SIG-M5 (cell line): ENCODE measurements around the gene MYB.
A peak's percentile ranks its signal among the peaks of the same experiment; 100 is the strongest.

Source experiments
- DNase-seq: peaks from one replicate; lab custom pipeline; 2025; lab: John Stamatoyannopoulos, UW

Gene MYB

DNA sequence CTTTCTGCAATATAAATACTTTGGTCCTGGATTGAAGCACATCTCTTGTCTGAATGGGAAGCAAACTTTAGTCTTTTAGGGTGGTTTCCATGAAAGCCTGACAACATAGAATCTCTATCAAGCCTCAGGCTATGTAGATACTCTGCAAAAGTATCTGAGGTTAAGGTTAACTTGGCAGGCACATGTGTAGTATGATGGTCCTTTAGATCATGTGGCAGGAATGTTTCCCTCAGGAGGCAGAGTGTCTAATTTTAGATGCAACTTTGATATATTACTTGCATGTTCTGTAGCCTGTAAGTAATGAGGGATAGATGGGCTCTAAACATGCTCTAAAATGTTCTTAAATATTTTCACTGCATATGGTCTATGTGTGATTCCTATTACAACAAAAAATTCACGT is 8.2 kb downstream of the MYB start:
- no peak for DNase-seq

DNA sequence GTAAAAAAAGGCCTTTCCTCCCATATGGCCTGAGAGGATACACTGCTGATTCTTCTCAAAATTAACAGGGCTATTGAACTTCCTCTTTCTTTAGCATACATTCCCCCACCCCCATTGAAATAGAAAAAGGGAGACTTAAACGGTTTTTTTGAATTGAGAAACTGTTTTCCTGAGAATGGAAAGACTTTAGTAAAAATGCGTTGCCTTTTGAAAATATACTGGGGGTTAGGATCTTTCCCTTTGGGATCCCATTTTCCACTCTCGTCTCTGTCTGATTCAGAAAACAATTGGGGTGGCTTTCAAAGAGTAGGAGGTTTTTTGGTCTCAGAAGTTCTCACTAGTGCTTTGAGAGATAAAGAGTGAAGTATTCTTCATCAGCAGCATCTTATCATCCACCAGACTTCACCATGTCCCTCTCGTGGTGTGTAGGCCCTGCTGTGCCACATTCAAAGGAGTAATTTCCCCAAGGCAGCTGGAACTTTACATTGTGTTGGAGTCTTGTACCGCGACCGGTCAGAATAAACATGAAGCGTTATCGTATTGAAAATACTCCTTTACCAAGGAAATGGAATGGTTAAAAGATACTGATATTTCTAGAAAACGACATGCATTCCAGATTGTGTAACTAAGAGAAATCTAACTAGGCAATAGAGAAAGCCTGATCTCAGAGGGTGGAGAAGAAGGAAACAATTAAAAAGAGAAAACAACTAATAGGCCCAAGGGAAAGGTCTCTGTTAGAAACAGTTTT is 10.6 kb downstream of the MYB start:
- DNase-seq, result peak; percentile 59

DNA sequence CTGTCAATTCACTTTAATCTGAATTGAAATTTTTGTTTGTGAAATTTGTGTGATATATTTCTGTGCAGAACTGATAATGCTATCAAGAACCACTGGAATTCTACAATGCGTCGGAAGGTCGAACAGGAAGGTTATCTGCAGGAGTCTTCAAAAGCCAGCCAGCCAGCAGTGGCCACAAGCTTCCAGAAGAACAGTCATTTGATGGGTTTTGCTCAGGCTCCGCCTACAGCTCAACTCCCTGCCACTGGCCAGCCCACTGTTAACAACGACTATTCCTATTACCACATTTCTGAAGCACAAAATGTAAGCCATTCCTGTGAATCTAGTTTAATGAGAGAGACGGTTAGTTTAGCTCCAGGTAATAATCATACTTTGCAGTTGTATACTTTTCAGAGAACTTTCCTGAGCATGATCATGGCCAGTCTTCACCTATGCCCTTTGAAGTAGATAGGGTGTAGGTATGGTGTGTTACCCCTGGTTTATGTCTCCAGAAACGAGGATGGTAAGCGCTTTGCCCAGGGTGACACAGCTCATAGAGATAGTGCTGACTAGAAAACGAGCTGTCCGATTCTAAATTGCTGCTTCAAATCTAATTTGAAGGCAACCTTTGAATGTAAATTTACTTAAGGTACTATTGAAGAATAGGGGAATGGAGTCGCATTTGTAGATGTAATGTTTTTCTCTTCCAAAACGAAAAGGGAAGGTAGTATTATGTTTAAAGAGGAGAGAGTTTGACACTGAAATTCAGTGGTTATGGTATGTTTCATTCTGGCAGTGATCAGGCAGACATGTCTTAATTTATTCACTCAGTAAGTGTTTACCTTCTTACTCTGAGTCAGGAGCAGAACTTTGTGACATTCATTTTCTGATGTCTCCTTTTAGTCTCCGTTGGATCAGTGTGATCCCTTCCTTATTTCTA is 11.4 kb downstream of the MYB start:
- DNase-seq, result no peak

DNA sequence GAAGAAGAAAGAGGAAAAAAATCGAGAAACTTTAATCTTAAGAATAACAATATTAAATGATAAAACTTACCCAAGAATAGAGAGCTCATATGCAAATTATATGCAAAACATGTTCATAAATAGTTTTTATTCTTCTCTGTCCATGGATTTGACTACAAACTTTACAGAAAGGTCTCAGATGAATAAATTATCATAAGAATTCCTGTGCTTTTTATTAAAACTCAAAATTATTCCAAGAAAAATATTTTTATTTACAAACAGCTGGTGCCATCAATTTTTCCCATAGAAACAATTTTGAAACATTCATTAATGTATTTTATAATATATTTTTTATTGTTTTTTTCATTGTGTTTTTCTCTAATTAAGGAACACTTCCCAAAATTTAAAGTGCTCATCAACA is 12.1 kb downstream of the MYB start:
- no peak for DNase-seq

DNA sequence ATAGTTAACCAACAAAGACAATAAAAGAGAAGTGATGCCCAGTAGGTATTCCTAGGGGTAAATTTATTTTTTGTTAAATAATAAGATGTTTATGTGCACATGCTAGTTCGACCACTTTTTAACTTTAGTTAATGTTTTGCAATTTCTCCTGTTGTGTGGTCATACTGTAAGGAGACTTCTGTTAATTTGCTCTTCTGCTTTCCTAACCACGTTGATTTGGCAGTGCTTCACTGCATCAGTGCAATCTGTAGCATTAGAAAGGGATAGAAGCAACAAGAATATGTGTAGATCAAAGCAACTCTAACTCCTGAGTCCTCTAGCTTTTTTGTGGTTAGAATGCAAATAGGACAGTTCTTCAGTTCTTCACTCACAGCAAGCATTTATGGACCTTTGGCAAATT is 13.9 kb downstream of the MYB start:
- DNase-seq, result peak; percentile 87

DNA sequence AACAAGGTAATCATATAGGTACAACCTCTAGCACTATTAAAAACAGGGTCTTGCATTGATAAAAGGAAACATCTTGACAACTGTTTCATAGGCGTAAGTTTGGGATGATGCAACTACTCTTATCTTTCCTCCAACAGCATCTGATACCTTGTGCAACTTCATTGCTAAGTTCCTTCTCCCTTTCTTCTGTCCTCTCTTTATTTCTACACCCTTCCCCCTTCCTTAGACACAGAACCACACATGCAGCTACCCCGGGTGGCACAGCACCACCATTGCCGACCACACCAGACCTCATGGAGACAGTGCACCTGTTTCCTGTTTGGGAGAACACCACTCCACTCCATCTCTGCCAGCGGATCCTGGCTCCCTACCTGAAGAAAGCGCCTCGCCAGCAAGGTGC is 14.4 kb downstream of the MYB start:
- peak; percentile 76 for DNase-seq

DNA sequence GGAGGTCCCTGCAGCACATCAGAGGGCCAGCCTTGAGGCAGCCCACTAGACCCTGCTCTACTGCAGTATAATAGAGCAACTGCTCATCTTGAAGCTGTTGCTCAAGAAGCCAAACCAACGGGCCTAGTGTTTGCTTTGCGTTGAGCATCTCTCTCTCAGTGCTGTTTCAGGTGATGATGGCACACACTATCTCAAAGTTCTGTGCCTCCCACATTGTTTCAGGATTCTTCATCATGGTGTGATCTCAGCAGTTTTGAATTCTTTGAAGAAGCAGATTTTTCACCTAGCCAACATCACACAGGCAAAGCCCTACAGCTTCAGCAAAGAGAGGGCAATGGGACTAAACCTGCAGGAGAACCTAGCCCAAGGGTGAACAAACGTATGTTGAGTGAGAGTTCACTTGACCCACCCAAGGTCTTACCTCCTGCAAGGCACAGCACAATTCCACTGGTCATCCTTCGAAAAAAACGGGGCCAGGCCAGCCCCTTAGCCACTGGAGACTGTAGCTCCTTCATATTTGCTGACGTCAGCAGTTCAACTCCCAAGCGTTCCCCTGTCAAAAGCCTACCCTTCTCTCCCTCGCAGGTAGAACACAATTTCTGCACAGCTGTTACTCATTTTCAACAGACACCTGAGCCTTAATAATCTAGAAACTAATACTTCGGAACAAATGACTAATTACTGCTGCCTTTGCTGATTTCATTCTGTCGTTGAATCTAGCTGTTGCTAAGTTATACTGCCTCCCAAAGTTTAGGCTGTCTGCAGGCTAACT is 15.8 kb downstream of the MYB start:
- DNase-seq, result no peak

DNA sequence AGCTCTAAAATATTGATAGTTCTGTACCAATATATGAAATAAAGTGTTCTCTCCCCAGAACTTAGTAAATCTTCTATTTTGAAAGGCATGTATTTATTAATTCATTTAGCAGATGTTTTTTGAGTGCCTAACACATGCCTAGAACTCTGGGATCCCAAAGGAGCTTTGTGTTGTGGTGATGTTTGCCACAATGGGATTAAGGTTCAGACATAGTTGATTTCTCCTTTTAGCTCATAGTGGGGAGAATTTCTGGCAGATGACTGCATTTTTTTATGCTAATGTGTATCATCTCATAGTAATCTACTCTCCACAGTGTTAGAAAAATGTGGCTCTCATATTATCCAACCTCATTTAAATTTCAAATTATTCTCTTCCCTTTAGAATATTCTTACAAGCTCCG is 21.7 kb downstream of the MYB start:
- DNase-seq, result no peak

DNA sequence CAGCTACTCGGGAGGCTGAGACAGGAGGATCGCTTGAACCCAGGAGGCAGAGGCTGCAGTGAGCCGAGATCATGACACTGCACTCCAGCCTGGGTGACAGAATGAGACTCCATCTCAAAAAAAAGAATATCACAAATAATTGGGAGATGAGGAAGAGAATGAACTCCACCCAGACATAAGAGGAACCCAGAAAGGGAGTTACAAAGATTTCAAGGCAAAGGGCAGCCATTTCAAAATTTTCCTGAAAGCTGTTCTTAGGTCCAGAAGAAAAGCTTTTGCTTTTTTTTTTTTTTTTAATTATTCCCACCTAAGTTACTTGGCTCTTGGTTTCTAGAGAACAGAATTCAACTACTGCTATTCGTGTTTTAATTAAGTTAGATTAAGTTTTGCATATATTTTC is 23.8 kb downstream of the MYB start:
- DNase-seq, result no peak

DNA sequence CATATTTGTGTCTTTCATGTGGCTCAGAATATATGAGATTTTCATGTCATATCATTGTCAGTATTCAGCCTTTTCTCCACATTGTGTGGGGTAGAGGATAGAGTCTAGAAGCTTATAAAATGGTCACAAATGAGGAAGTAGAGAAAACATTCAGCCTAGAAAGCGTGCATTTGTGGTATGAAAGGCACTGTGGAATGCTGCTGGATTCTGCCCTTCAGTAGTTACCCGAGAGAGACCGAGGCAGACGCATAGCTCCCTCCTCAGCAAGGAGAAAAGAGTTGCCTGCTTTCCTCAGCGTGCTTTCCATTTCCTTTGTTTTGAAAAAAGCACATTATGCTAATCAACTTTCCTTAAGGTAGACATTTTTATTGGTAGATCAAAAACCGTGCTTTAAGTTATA is 28.7 kb downstream of the MYB start:
- DNase-seq, result peak; percentile 26

DNA sequence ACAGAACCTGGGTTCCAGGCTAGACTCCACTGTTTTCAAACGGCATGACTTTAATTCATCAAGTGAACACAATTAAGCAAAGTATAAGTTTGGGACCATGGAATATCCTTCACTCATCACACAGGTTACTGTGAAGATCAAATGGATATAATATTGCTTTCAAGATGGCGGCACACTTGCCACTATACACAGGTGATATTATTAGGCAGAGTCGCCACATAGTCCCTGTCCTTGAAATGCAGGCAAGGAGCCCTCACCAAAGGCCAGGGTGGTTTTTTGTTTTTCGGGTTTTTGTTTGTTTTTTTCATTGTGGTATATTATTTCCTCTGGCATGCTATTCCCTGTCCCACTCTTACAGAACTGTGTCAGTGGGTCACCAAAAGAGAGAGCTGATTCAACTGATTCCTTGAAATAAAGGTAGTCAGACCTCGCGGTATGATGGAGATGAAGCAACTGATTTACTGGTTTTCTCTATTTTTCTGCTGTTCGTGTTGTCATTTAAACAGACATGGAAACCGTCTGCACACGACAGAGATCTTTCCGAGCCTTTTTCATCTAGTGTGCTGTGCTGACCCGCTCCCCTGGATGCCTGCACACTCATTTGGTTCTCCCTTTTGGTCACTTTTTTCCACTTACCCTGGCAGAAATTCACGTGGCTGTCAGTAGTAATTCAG is 29.7 kb downstream of the MYB start:
- DNase-seq, result no peak

DNA sequence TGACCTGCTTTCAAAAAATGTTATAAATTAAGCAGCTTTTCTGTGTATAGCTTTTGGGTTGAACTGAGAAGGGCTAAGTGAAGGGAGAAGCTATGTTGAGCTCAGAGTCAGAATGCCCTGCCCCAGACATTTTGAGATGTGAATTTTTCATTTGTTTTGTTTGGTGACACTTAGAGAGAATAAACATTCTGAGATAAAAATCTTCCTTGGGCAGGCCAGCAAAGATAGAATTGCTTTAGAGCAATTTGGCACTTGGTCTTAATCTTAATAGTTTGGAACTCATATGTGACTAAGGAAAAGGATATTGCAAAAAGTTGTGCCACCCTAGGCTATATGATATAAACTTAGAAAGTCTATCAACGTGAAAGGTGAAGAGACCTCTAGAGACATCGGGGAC is 30.2 kb downstream of the MYB start:
- DNase-seq, result no peak

DNA sequence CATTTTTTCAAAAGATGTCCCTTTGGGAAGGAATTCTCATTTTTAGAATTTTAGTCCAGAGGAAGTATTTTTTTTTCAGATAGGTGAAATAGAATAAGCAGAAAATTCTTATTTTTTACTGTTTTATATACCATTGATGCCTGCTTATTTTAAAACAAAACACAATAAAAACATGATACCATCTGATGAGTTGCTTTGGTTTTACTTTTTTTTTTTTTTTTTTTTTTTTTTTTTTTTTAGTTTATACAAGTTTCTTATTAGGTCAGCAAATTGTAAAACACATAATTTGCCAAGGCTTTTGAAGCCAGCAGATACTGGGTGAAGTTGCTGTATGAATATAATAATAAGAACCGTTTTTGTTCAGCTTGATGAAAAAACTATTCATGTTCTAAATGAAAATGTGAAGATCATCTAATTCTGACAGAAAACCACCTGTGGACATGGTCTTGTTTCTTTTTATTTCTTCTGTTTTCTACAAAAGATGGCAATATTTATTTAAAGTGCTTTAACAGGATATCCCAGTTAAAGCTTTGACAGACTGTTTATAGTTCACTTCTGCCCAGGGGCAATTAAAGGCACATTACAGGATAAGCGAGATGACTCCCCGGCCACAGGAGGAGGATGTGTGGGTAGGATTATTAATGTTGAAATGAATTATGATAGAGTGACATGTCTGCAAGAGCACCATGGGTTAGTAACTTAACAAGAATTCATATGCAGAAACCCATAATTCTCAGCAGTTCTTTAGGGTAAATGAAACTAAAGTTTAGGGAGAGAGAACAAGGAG is 31.1 kb downstream of the MYB start:
- DNase-seq, result no peak

DNA sequence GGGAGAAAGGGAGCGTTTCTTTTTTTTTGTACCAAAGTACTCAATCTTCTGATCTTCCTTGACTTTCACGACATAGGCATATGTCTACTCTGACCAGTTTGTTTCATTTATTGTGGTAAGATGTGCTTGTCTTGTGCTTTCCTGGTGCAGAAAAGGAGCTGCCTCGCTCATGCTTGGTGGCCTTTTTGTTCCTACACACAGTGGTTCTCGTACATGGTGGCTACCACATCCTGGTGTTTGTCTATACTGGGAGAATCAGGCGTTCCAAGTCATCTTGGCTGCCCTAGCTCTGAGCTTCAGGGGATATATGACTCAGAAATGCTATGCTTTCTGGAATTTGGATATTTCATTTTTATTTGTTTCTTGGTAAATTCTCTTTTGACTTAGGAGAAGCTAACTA is 31.8 kb downstream of the MYB start:
- DNase-seq, result no peak

DNA sequence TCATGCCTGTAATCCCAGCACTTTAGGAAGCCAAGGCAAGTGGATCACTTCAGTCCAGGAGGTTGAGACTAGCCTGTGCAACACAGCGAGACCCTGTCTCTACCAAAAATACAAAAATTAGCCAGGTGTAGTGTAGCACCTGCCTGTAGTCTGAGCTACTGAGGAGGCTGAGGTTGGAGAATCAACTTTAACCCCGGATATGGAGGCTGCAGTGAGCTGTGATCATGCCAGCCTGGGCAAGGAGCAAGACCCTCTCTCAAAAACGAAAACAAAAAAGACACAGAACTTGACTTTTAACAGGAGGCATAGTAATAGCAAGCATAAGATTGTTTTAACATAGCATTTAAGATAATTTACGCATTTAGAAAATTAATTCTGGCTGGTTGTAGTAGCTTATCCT is 32.5 kb downstream of the MYB start:
- DNase-seq, result no peak

DNA sequence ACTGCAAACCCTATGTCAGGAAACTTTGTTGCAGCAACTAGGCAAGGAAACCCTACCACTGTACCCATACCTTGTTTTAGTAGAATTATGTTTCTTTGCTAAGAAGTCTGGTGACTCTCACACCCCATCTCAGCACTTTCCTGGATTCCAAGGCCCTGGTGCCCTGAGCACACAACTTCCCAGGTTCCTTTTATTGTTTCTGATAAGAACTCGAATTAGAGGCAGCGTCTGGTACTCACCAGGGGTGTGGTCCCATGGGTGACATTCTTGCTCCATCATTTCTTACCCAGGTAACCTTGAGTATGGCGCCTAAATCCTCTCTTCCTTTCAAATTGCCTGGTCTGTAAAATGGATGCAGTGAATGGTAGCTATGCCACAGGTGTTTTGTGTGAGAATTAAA is 34.1 kb downstream of the MYB start:
- no peak for DNase-seq

DNA sequence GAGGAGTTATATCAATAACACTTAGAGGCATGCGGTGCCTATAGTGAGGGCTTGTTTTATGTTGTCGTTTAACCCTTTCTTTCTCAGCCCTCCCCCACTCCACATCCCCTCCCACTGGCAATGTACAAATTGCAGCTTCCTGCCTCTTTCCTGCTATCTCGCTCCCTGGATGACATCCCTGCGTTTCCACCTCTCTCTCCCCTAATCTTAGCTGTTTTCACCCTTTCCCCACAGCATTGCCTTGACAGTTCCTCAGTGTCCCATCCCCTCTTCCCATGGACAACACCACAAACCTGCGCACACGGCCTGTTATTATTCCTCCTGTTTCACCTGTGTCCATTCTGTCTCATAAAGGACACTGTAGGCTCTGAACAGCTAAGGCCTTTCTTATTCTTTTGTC is 34.5 kb downstream of the MYB start:
- no peak for DNase-seq

DNA sequence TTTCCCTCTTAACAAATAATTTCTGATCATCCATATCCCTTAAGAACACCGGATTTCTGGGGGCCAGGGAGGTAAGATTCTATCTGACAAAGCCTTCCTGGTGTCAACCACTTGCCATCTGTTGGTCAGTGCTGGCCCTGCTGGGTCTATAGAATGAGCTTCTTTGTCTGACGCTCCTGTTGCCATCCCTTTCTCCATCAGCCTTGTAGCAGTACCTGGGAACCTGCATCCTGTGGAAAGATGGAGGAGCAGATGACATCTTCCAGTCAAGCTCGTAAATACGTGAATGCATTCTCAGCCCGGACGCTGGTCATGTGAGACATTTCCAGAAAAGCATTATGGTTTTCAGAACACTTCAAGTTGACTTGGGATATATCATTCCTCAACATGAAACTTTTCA is 36.6 kb downstream of the MYB start:
- DNase-seq, result no peak

DNA sequence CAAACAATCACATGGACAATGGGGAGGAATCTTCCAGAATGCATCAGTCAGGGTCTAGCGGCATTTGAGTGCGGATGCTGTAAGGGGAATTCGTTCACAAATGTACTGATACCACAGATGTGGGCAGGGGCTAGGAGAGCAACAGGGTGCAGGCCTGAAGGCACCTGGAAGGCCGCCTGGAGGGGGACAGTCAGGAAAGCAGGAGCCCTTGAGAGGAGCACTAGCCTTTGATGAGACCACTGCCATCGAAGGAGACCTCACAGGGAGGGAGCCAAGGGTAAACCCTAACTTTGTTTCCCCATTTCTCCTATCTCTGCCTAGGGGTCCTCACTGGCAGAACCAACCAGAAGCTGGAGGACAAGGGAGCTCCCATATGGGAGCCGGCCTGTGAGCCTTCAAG is 38.2 kb downstream of the MYB start:
- no peak for DNase-seq

DNA sequence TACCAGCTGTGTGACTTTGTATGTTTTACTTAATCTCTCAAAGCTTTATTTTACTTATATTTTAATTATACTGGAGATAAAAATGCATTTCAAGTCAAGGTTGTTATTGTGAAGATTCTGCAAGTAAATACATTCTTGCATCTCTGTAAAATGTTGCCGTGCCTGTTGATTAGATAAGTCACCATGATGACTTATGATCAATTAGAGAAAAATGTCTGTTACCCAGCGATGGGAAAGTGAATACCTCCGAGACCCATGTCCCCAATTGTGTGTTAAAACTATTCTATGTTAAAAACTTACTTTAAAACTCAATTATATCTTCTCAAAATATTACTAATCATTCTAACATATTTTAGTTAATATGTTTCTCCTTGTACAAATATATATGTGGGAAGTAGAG is 39.9 kb downstream of the MYB start:
- no peak for DNase-seq

DNA sequence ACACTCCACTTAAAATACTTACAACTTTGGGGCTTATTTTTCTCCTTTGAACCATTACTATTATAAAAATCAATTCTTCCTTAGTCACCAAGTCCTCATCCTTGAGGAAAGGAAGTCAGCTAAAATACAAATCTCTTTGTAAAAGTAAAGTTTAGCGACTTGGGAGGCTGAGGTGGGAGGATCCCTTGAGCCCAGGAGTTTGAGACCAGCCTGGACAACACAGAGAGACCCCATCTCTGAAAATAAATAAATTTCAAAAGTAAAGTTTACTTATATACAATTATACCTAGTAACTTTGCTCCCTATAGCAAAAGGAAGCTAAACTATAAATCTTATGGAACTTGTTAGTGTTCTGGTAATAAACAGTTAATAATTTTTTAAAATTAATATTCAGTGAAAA is 40.4 kb downstream of the MYB start:
- DNase-seq, result no peak
